PC-3 (cell line): ENCODE data around the gene APBB2. TPM values are rescaled to one million over a fixed set of nuclear protein-coding genes. Genes with fewer than 3 reads are reported as not detected.

Experiments used
- ATAC-seq: fragments of 200-7000 bp; cut with Tn5 transposase; 2 replicates; pipeline ENCODE4 v1.9.1; 2020; ENCODE audit warnings: mild to moderate bottlenecking, moderate library complexity
- BruUV-seq: library from RNA; stranded (reverse); fragments of 400-500 nt; replicated peaks from 2 replicates; lab custom pipeline; 2021; lab: Mats Ljungman, UMichigan
- CTCF ChIA-PET: fragments of 300-600 bp; sonication (Branson Sonifier 250); formaldehyde crosslinking; loops from one replicate; lab custom pipeline; 2022; ENCODE audit warnings: antibody characterized with exemption; lab: Charles Lee
- POLR2A ChIA-PET: fragments of 300-600 bp; sonication (Branson Sonifier 250); formaldehyde crosslinking; loops from one replicate; lab custom pipeline; 2022; ENCODE audit warnings: antibody characterized with exemption; ENCODE audit not compliant: unreplicated experiment; lab: Charles Lee
- DNase-seq: peaks from one replicate; pipeline ENCODE4 v3.0.0-alpha.2; 2015
- H2AFZ ChIP-seq: fragments of 300-600 bp; sonication (generic); 2 replicates; pipeline ENCODE4 v1.6.0; 2016; ENCODE audit warnings: antibody characterized with exemption, low read length
- H3F3A ChIP-seq: fragments of 300-600 bp; sonication (generic); one replicate; pipeline ENCODE4 v1.6.0; 2017; ENCODE audit warnings: antibody characterized with exemption, low read length, control low read depth, mild to moderate bottlenecking; ENCODE audit not compliant: unreplicated experiment
- H3K27ac ChIP-seq: fragments of 300-600 bp; sonication (generic); 2 replicates; pipeline ENCODE4 v1.5.1; 2016; ENCODE audit warnings: mild to moderate bottlenecking, low read length
- H3K27me3 ChIP-seq: fragments of 300-600 bp; sonication (generic); 2 replicates; pipeline ENCODE4 v1.6.1; 2016; ENCODE audit warnings: low read length, mixed read lengths
- H3K36me3 ChIP-seq: fragments of 300-600 bp; sonication (generic); 2 replicates; pipeline ENCODE4 v1.6.1; 2016; ENCODE audit warnings: low read depth, mixed run types, low read length, mixed read lengths
- H3K4me1 ChIP-seq: fragments of 300-600 bp; sonication (generic); 2 replicates; pipeline ENCODE4 v1.5.1; 2016; ENCODE audit warnings: low read length; ENCODE audit not compliant: insufficient read depth
- H3K4me2 ChIP-seq: fragments of 300-600 bp; sonication (generic); 2 replicates; pipeline ENCODE4 v1.6.0; 2016; ENCODE audit warnings: low read length
- H3K4me3 ChIP-seq: fragments of 300-600 bp; sonication (generic); 2 replicates; pipeline ENCODE4 v1.5.1; 2016; ENCODE audit warnings: mild to moderate bottlenecking, low read length, mixed read lengths
- H3K79me2 ChIP-seq: fragments of 300-600 bp; sonication (generic); 2 replicates; pipeline ENCODE4 v1.6.1; 2017; ENCODE audit warnings: low read length, mixed read lengths
- H3K9ac ChIP-seq: fragments of 300-600 bp; sonication (generic); 2 replicates; pipeline ENCODE4 v1.6.0; 2016; ENCODE audit warnings: mild to moderate bottlenecking, low read length
- H3K9me2 ChIP-seq: fragments of 300-600 bp; sonication (generic); replicated peaks from 2 replicates; pipeline ENCODE4 v1.6.1; 2016; ENCODE audit warnings: mixed run types, low read length, mixed read lengths
- H3K9me3 ChIP-seq: fragments of 300-600 bp; sonication (generic); 2 replicates; pipeline ENCODE4 v1.6.1; 2016; ENCODE audit warnings: low read length, mixed read lengths
- H4K20me1 ChIP-seq: fragments of 300-600 bp; sonication (generic); 2 replicates; pipeline ENCODE4 v1.6.1; 2016; ENCODE audit warnings: low read length, mixed read lengths
- EZH2 ChIP-seq: fragments of 300-600 bp; sonication (generic); IDR thresholded peaks from one replicate; pipeline ENCODE4 v1.6.1; 2017; ENCODE audit warnings: antibody characterized with exemption, mild to moderate bottlenecking, low read length; ENCODE audit not compliant: unreplicated experiment
- EZH2phosphoT487 ChIP-seq: fragments of 300-600 bp; sonication (generic); IDR thresholded peaks from 2 replicates; pipeline ENCODE4 v1.6.1; 2018; ENCODE audit warnings: mild to moderate bottlenecking, antibody characterized with exemption, low read length, borderline replicate concordance
- intact Hi-C: fragments of 100-400 bp; cut with micrococcal nuclease; formaldehyde crosslinking; loops from 2 replicates; pipeline ENCODE4 v1.9.0; 2023
- total RNA-seq: library from RNA; depleted of rRNA; stranded (reverse); fragments of >200 nt; gene quantifications from 2 replicates; pipeline ENCODE4 v1.2.3, GENCODE V29; 2014
- TF ChIP-seq, protein P1 (sequence below): fragments of 300-600 bp; sonication (generic); conservative IDR thresholded peaks from 2 replicates; pipeline ENCODE4 v1.5.1; 2017; ENCODE audit warnings: antibody characterized with exemption, low read depth, mild to moderate bottlenecking, low read length

The APBB2 gene
- total RNA-seq, 1 experiment from 2014 or later = 24.7 TPM

DNA sequence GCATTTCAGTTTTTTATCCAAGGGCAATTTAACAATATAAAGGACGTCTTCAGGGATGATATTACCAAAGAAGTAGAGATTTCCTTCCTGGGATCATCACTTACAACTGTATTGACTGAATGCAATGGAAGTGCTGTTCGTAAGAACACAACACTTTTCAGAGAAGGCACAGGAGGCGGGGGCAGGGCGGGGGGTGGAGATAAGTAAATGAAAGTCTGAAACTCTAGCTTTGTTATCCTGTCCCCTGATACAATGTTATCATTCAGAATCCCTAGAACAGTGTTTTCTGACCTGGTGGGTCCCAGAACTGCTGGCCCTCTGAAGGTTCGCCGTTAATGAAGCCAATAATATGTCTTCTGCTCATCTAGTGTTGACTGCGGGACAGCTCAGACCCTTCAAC is 340.0 kb downstream of the APBB2 start:
- H3K9ac ChIP-seq = no peak overlapping the region
- DNase-seq = no peak
- ATAC-seq = no peak
- no peaks in the 10 kb centered on the region for H3F3A ChIP-seq
- H3K4me1 ChIP-seq = no peaks in the 10 kb centered on the region
- POLR2A ChIA-PET = no interaction called here
- no peaks in the 10 kb centered on the region for H4K20me1 ChIP-seq
- no peak overlapping the region for H2AFZ ChIP-seq
- TF ChIP-seq EZH2 (no peak), EZH2phosphoT487 (no peak)
- TF ChIP-seq, protein P1, sequence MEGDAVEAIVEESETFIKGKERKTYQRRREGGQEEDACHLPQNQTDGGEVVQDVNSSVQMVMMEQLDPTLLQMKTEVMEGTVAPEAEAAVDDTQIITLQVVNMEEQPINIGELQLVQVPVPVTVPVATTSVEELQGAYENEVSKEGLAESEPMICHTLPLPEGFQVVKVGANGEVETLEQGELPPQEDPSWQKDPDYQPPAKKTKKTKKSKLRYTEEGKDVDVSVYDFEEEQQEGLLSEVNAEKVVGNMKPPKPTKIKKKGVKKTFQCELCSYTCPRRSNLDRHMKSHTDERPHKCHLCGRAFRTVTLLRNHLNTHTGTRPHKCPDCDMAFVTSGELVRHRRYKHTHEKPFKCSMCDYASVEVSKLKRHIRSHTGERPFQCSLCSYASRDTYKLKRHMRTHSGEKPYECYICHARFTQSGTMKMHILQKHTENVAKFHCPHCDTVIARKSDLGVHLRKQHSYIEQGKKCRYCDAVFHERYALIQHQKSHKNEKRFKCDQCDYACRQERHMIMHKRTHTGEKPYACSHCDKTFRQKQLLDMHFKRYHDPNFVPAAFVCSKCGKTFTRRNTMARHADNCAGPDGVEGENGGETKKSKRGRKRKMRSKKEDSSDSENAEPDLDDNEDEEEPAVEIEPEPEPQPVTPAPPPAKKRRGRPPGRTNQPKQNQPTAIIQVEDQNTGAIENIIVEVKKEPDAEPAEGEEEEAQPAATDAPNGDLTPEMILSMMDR = no peak
- H3K4me3 ChIP-seq = no peak overlapping the region
- no peaks in the 10 kb centered on the region for H3K79me2 ChIP-seq
- H3K36me3 ChIP-seq = no peaks in the 10 kb centered on the region
- H3K9me2 ChIP-seq = no peaks in the 10 kb centered on the region
- no peaks in the 10 kb centered on the region for H3K9me3 ChIP-seq
- no peak overlapping the region for H3K4me2 ChIP-seq
- H3K27ac ChIP-seq = no peak overlapping the region
- CTCF ChIA-PET = no interaction called here
- intact Hi-C loops = no loop called here
- BruUV-seq = no TSS peak
- H3K27me3 ChIP-seq = no peaks in the 10 kb centered on the region

DNA sequence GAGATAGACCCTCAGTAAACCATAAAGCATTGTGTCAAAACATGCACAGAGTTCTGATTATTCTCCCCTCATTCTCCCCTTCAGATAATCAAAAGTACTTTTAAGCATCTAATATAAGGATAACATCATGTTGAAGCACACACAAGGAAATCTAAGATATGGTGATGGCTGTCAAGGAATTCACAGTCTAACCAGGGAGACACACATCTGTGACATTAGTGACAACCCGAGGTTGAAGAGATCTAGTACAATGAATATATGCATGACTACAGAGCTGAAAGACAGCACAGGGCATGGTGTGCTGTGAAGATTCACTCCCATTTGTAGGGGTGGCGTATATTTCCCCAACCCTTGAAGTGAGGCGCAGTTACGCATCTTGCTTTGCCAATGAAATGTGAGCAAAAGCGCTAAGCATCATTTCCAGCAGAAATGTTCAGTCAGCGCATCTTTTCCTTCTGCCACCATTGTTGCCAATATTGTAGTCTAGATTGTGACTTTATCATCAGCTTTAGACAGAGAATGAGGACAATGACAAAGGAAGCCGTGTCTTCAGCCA is 342.6 kb downstream of the APBB2 start:
- H3K36me3 ChIP-seq = no peaks in the 10 kb centered on the region
- no peaks in the 10 kb centered on the region for H3K79me2 ChIP-seq
- no peaks in the 10 kb centered on the region for H3K9me3 ChIP-seq
- no peaks in the 10 kb centered on the region for H3F3A ChIP-seq
- no peak overlapping the region for H3K4me2 ChIP-seq
- no peaks in the 10 kb centered on the region for H3K9me2 ChIP-seq
- no peak for TF ChIP-seq EZH2phosphoT487
- TF ChIP-seq, protein P1 = no peak
- BruUV-seq = no TSS peak
- no peaks in the 10 kb centered on the region for H3K27me3 ChIP-seq
- CTCF ChIA-PET = no interaction called here
- H3K4me3 ChIP-seq = no peak overlapping the region
- DNase-seq = no peak
- H4K20me1 ChIP-seq = no peaks in the 10 kb centered on the region
- POLR2A ChIA-PET = no interaction called here
- no peak overlapping the region for H3K27ac ChIP-seq
- intact Hi-C loops = no loop called here
- no peak overlapping the region for H3K9ac ChIP-seq
- ATAC-seq = no peak
- no peaks in the 10 kb centered on the region for H3K4me1 ChIP-seq
- H2AFZ ChIP-seq = no peak overlapping the region

DNA sequence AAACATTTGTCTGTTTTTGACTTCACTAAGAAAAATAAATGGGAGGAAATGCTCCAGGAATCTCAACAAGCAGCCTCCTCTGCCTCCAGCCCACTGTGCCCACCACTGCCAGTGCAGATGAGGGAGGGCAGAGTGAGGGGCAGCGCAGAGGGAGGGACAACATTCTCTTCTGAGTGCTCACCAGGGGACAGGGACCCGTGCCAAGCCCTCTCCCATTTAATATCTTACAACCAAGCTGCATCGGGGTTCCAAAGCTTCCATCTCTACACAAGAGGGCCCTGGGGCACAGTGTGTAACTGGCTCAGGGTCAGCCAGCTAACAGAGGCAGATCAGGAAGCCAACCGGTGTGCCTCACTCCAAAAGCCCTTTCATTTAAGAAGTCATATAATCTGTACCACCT is 344.2 kb downstream of the APBB2 start:
- H4K20me1 ChIP-seq = no peaks in the 10 kb centered on the region
- H3K9ac ChIP-seq = no peak overlapping the region
- intact Hi-C loops = no loop called here
- H2AFZ ChIP-seq = no peak overlapping the region
- no peaks in the 10 kb centered on the region for H3K27me3 ChIP-seq
- H3K79me2 ChIP-seq = no peaks in the 10 kb centered on the region
- H3K27ac ChIP-seq = no peak overlapping the region
- POLR2A ChIA-PET = no interaction called here
- H3K9me2 ChIP-seq = no peaks in the 10 kb centered on the region
- no peak overlapping the region for H3K4me3 ChIP-seq
- no peak for DNase-seq
- ATAC-seq = no peak
- H3K9me3 ChIP-seq = no peaks in the 10 kb centered on the region
- CTCF ChIA-PET = no interaction called here
- no peak for TF ChIP-seq EZH2
- no peak for TF ChIP-seq EZH2phosphoT487
- TF ChIP-seq, protein P1 = no peak
- no peaks in the 10 kb centered on the region for H3K4me1 ChIP-seq
- BruUV-seq = no TSS peak
- no peaks in the 10 kb centered on the region for H3K36me3 ChIP-seq
- H3K4me2 ChIP-seq = no peak overlapping the region
- H3F3A ChIP-seq = no peaks in the 10 kb centered on the region
